ENCODE results near the gene FKBP6.
A peak's percentile ranks its signal among the peaks of the same experiment; 100 is the strongest.
"Not testable (repeated sequence)": the region's sequence is repeated elsewhere in the genome, so short reads cannot be mapped to it uniquely, and the experiment has no call there.

FKBP6 gene, protein sequence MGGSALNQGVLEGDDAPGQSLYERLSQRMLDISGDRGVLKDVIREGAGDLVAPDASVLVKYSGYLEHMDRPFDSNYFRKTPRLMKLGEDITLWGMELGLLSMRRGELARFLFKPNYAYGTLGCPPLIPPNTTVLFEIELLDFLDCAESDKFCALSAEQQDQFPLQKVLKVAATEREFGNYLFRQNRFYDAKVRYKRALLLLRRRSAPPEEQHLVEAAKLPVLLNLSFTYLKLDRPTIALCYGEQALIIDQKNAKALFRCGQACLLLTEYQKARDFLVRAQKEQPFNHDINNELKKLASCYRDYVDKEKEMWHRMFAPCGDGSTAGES

GRCh38 chr7:73327922-73328321, at the start of gene FKBP6, which contains the start of gene TRIM50:
Gene FKBP6 (plus strand): TSS chr7:73328161. CDS start chr7:73328429, 268 bp downstream.
Gene TRIM50 (minus strand): TSS chr7:73328082. CDS start chr7:73324787, 3,295 bp downstream.
- not testable (repeated sequence) for H3K27ac Mint-ChIP-seq; H3K36me3 Mint-ChIP-seq (ENCODE audit: low read depth); DNase-seq (ENCODE audit: low spot score); H3K4me1 Mint-ChIP-seq (ENCODE audit: low read depth); H3K9me3 Mint-ChIP-seq; H3K4me3 Mint-ChIP-seq; H3K27me3 Mint-ChIP-seq (ENCODE audit: low read depth)

- DNase-seq (ENCODE audit: low spot score); H3K4me3 Mint-ChIP-seq; H3K4me1 Mint-ChIP-seq (ENCODE audit: low read depth); H3K27ac Mint-ChIP-seq; H3K27me3 Mint-ChIP-seq (ENCODE audit: low read depth); H3K36me3 Mint-ChIP-seq (ENCODE audit: low read depth); H3K9me3 Mint-ChIP-seq: not testable (repeated sequence)
These were observed 30.7 kb upstream of the FKBP6 start for GRCh38 chr7:73297235-73297634.

DNA sequence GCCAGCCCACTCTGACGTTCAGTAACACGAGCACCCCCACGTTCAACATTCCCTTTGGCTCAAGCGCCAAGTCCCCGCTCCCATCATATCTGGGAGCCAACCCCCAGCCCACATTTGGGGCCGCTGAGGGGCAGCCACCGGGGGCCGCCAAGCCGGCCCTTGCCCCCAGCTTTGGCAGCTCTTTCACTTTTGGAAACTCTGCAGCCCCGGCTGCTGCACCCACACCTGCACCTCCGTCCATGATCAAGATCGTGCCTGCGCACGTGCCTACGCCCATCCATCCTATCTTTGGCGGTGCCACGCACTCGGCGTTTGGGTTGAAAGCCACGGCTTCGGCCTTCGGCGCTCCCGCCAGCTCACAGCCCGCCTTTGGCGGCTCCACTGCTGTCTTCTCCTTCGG, 30.3 kb upstream of the FKBP6 start:
- not testable (repeated sequence) for H3K4me1 Mint-ChIP-seq (ENCODE audit: low read depth); DNase-seq (ENCODE audit: low spot score); H3K27me3 Mint-ChIP-seq (ENCODE audit: low read depth); H3K27ac Mint-ChIP-seq; H3K9me3 Mint-ChIP-seq; H3K36me3 Mint-ChIP-seq (ENCODE audit: low read depth); H3K4me3 Mint-ChIP-seq

GRCh38 chr7:73299812-73300211, 28.1 kb upstream of the FKBP6 start:
- not testable (repeated sequence) for DNase-seq (ENCODE audit: low spot score); H3K9me3 Mint-ChIP-seq; H3K27ac Mint-ChIP-seq; H3K4me3 Mint-ChIP-seq; H3K27me3 Mint-ChIP-seq (ENCODE audit: low read depth); H3K4me1 Mint-ChIP-seq (ENCODE audit: low read depth)
- peaks cover 13% of the 10 kb centered on the region for H3K36me3 Mint-ChIP-seq (ENCODE audit: low read depth)

GRCh38 chr7:73301108-73301507, 26.9 kb upstream of the FKBP6 start:
- not testable (repeated sequence) for H3K4me3 Mint-ChIP-seq, H3K9me3 Mint-ChIP-seq

GRCh38 chr7:73302846-73303245, 25.1 kb upstream of the FKBP6 start:
- not testable (repeated sequence) for H3K27ac Mint-ChIP-seq; H3K4me3 Mint-ChIP-seq; H3K27me3 Mint-ChIP-seq (ENCODE audit: low read depth); H3K9me3 Mint-ChIP-seq; DNase-seq (ENCODE audit: low spot score)
- H3K36me3 Mint-ChIP-seq (ENCODE audit: low read depth), result peaks cover 31% of the 10 kb centered on the region
- H3K4me1 Mint-ChIP-seq (ENCODE audit: low read depth), result peaks cover 11% of the 10 kb centered on the region

More at GRCh38 chr7:73301108-73301507, 26.9 kb upstream of the FKBP6 start:
- not testable (repeated sequence) for DNase-seq (ENCODE audit: low spot score); H3K27me3 Mint-ChIP-seq (ENCODE audit: low read depth); H3K27ac Mint-ChIP-seq; H3K4me1 Mint-ChIP-seq (ENCODE audit: low read depth)
- H3K36me3 Mint-ChIP-seq (ENCODE audit: low read depth), result peaks cover 17% of the 10 kb centered on the region

DNA sequence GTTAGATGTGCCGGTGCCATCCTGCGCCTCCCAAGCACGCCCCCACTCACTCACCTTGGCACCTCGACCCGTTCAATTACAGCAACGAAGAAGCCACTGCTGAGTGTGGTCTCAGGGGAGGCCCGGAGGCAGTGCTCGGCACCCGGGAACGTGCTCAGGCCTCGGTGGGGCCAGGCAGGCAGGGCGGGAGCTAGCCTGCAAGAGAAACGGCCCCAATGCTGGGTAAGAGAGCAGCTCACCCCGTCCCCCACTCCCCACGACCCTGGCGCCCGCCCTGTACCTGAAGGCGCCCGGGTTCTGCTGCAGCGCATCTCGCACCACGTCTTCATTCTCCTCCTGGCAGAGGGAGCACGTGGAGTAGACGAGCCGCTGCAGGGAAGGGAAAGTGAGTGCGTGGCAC, 24.4 kb upstream of the FKBP6 start:
- Mint-ChIP-seq H3K27ac (no peak overlapping the region), H3K9me3 (no peaks in the 10 kb centered on the region), H3K36me3 (ENCODE audit: low read depth) (peaks cover 35% of the 10 kb centered on the region), H3K4me1 (ENCODE audit: low read depth) (peaks cover 15% of the 10 kb centered on the region), H3K4me3 (no peak overlapping the region), H3K27me3 (ENCODE audit: low read depth) (no peaks in the 10 kb centered on the region)
- DNase-seq (ENCODE audit: low spot score), result no peak

DNA sequence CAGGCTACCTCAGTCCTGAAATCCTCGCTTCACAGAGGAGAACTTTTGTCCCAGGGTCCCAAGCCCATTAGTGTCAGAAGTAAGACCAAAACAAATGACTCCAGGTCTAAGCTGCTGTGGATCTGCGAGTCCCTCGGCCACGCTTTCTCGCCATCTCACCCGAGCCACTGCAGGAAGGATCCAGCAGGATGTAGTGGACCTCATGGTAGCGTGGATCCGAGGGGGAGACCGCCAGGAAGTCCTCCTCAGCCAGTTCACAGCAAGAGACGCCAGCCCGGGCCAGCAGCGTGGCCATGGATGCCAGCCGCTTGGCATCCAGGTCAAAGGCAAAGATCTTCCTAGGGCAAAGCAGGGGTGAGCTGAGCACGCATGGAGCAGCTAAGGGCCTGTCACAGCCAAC, 23.9 kb upstream of the FKBP6 start:
- DNase-seq (ENCODE audit: low spot score), result no peak
- no peaks in the 10 kb centered on the region for H3K9me3 Mint-ChIP-seq

GRCh38 chr7:73304612-73305387, 23.2 kb upstream of the FKBP6 start:
- H3K27ac Mint-ChIP-seq; H3K9me3 Mint-ChIP-seq; DNase-seq (ENCODE audit: low spot score); H3K27me3 Mint-ChIP-seq (ENCODE audit: low read depth); H3K4me3 Mint-ChIP-seq: not testable (repeated sequence)
- Mint-ChIP-seq H3K36me3 (ENCODE audit: low read depth) (peaks cover 36% of the 10 kb centered on the region), H3K4me1 (ENCODE audit: low read depth) (peaks cover 20% of the 10 kb centered on the region)

More for the DNA sequence above, 23.9 kb upstream of the FKBP6 start:
- no peaks in the 10 kb centered on the region for H3K27me3 Mint-ChIP-seq (ENCODE audit: low read depth)
- H3K36me3 Mint-ChIP-seq (ENCODE audit: low read depth), result peaks cover 36% of the 10 kb centered on the region
- no peak overlapping the region for H3K4me3 Mint-ChIP-seq
- H3K4me1 Mint-ChIP-seq (ENCODE audit: low read depth), result peaks cover 18% of the 10 kb centered on the region
- H3K27ac Mint-ChIP-seq, result no peak overlapping the region

DNA sequence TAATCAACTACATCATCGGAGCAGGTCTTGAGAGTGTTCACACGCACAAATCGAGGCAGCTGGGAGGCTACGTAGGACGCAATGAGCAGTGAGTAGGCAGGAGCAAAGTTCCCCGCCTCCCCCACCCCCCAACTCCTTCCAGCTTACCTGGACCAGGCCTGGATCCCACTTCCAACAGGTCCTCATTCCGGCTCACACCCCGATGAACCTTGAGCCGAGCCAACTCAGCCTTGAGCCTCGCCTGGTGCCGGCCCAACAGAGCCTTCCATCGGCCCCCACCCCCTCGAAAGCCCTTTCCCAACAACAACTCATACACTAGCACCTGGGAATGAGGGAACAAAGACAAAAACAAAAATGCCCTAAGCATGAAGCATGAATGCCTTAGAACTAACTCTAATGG, 20.5 kb upstream of the FKBP6 start:
- H3K4me3 Mint-ChIP-seq, result peak overlapping the region; percentile 99
- peaks cover 36% of the 10 kb centered on the region for H3K36me3 Mint-ChIP-seq (ENCODE audit: low read depth)
- peaks cover 20% of the 10 kb centered on the region for H3K4me1 Mint-ChIP-seq (ENCODE audit: low read depth)
- no peaks in the 10 kb centered on the region for H3K9me3 Mint-ChIP-seq
- DNase-seq (ENCODE audit: low spot score), result no peak
- H3K27me3 Mint-ChIP-seq (ENCODE audit: low read depth), result no peaks in the 10 kb centered on the region
- peak overlapping the region; percentile 79 for H3K27ac Mint-ChIP-seq

- no peaks in the 10 kb centered on the region for H3K27me3 Mint-ChIP-seq (ENCODE audit: low read depth)
These were observed 19.8 kb upstream of the FKBP6 start for GRCh38 chr7:73308074-73308664.

DNA sequence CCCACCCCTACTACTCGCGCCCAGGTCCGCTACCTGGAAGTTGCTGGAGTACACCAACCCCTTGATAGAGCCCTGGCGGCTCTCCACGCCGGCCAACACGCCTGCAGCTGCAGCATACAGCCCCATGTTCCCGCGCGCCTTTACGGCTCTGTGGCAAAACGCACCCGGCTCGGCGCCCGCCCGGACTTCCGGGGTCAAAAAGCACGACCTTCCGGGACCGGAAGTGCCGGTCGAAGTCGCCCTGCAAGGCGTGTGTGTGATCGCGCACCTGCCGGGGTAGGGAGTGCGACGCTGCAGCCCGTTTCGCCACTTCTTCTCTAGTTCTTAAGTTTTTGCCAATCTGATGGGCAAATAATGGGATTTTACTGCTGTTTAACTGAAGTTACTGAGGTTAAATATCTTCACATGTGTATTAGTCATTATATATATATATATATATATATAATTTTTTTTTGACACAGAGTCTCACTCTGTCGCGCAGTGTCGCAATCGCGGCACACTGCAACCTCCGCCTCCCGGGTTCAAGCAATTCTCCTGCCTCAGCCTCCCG, 19.2 kb upstream of the FKBP6 start, which contains the start of gene NSUN5:
Gene NSUN5 (minus strand): TSS at position 162 of the 550 bp plus-strand sequence. CDS start 36 bp downstream, at position 126.
- Mint-ChIP-seq H3K27ac (peak within 1 kb of the TSS; percentile 94), H3K27me3 (ENCODE audit: low read depth) (no peaks in the 10 kb centered on the region), H3K9me3 (no peaks in the 10 kb centered on the region), H3K4me1 (ENCODE audit: low read depth) (peaks cover 20% of the 10 kb centered on the region), H3K4me3 (peak within 1 kb of the TSS; percentile 99), H3K36me3 (ENCODE audit: low read depth) (peaks cover 30% of the 10 kb centered on the region)
- peak; percentile 89 for DNase-seq (ENCODE audit: low spot score)

More at GRCh38 chr7:73308074-73308664, 19.8 kb upstream of the FKBP6 start:
- Mint-ChIP-seq H3K36me3 (ENCODE audit: low read depth) (peaks cover 32% of the 10 kb centered on the region), H3K27ac (peak overlapping the region; percentile 94), H3K4me3 (peak overlapping the region; percentile 99), H3K9me3 (no peaks in the 10 kb centered on the region), H3K4me1 (ENCODE audit: low read depth) (peaks cover 20% of the 10 kb centered on the region)
- DNase-seq (ENCODE audit: low spot score), result no peak

DNA sequence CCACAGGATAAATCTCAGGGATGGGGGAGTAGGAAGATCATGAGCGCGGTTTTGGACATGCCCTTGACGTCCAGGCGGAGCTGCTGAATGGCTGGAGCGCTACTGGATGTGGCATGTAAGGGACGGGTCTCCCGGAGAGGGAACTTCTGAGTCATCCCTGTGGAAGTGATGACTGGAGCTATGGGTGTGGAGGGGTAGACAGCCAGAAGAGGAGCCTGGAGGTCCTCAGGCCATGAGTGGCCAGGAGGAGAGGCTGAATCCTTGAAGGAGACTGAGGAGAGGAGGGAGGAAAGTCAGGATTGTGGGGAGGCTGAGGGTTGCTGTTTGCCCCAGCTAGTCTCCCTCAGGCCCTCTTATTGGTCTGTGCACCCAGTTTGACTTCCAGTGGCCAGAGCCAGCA, 16.5 kb upstream of the FKBP6 start:
- not testable (repeated sequence) for H3K4me3 Mint-ChIP-seq; H3K27me3 Mint-ChIP-seq (ENCODE audit: low read depth); H3K9me3 Mint-ChIP-seq; DNase-seq (ENCODE audit: low spot score)
- H3K4me1 Mint-ChIP-seq (ENCODE audit: low read depth), result peaks cover 18% of the 10 kb centered on the region
- peaks cover 17% of the 10 kb centered on the region for H3K36me3 Mint-ChIP-seq (ENCODE audit: low read depth)
- H3K27ac Mint-ChIP-seq, result peak overlapping the region; percentile 41
